Effector memory CD4-positive, alpha-beta T cell (primary cell): ENCODE results near the gene MTHFSD.

ENCODE experiments used
- DNase-seq, 3 donors: peaks; one replicate each; pipeline ENCODE4 v3.0.0-alpha.2; 2020
- H3K27ac ChIP-seq: 2 replicates; pipeline ENCODE4 v1.7.0; 2013; ENCODE audit warnings: mild to moderate bottlenecking, low read length, moderate library complexity; ENCODE audit not compliant: insufficient read depth, poor library complexity, severe bottlenecking
- H3K27me3 ChIP-seq: replicated peaks from 2 replicates; pipeline ENCODE4 v1.7.0; 2013; ENCODE audit warnings: mild to moderate bottlenecking, low read length; ENCODE audit not compliant: insufficient read depth, control insufficient read depth, poor library complexity, severe bottlenecking
- H3K36me3 ChIP-seq: 2 replicates; pipeline ENCODE4 v1.7.0; 2013; ENCODE audit warnings: mild to moderate bottlenecking, low read length, moderate library complexity; ENCODE audit not compliant: control insufficient read depth, insufficient read depth
- H3K4me1 ChIP-seq: 2 replicates; pipeline ENCODE4 v1.7.0; 2013; ENCODE audit warnings: low read length, mild to moderate bottlenecking; ENCODE audit not compliant: control insufficient read depth, insufficient read depth, poor library complexity, severe bottlenecking
- H3K4me3 ChIP-seq: 2 replicates; pipeline ENCODE4 v1.7.0; 2013; ENCODE audit warnings: low read length, low read depth, mild to moderate bottlenecking; ENCODE audit not compliant: insufficient read depth, poor library complexity, severe bottlenecking
- H3K9me3 ChIP-seq: 2 replicates; pipeline ENCODE4 v1.7.0; 2013; ENCODE audit warnings: mild to moderate bottlenecking, low read length, moderate library complexity; ENCODE audit not compliant: control insufficient read depth

The MTHFSD gene

DNA sequence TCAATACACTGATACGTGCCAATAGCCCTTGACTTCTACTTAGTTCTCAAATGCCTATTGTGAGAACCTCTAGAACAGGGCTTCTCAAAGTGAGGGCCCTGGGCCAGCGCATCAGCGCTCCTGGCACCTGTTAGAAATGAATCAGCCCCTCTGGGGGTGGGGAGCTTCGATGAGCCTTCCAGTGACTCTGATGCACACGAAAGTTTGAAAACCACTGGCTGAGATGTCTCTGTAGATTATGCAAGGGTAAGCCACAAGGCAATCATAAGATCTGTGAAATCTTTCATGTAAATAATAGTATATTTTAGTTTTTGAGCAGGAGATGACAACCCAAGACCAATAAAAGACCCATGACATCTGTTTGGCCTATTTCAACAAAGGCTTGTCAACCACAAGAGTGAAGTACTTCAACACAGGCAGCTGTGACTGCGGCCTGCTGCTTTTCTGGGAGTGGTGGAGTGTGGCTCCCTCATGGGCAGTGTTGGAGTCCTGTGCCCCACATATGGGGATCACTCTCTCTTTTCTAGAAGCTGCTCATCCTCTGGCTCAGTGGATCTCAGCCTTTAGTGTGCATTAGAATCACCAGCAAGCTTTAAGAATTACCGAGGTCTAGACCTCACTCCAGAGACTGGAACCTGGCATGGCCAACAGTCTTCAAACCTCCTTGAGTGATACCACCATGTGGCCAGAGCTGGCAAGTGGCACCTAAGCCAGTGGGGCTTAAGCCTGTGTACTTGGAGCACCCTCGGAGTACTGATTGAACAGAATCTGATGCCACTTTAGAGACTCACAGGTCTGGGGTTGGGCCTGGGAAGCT, 5.8 kb downstream of the MTHFSD start:
- no peak for DNase-seq
- Histone ChIP-seq H3K36me3 (peaks cover 14% of the 10 kb centered on the region), H3K4me3 (no peak overlapping the region), H3K27ac (no peak overlapping the region), H3K9me3 (no peaks in the 10 kb centered on the region), H3K27me3 (no peaks in the 10 kb centered on the region), H3K4me1 (no peaks in the 10 kb centered on the region)

DNA sequence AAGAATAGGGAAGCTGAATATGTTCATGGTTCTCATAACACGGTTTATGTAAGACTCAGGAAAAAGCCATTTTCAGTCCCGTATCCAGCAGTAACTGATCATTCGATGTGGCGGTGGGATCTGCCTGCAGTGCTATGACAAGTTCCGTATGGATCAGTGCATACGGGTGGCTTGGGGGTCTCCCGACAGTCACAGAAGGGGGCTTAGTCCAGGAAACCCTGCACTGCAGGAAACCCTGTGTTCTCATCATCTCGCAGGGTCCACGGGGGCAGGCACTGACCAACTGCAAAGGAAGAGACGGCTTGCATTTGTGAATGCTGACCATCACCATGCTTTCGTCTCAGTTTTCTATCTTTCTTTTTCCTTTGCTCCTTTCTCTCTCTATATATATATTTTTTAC, 7.7 kb downstream of the MTHFSD start:
- Histone ChIP-seq H3K4me1 (no peaks in the 10 kb centered on the region), H3K9me3 (no peaks in the 10 kb centered on the region), H3K27me3 (no peaks in the 10 kb centered on the region), H3K4me3 (no peak overlapping the region), H3K27ac (no peak overlapping the region), H3K36me3 (peaks cover 19% of the 10 kb centered on the region)
- DNase-seq, result no peak

DNA sequence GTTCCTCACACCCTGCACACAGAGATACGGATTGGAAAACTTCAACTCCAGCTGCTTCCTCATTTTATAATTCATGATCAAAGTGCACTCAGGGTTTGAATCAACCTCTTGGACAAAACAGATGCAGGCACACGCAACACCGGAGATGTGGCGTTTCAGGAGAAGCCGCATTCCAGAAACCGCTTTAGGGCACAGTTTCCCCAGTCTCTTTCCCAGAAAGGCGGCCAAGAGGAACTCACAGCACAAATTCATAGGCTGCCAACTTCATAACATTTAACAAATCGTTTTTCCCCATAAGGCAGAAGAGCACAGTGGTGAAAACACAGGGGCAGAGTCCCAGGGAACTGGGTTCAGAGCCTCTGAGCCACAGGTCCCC, 8.4 kb downstream of the MTHFSD start:
- no peaks in the 10 kb centered on the region for H3K27me3 ChIP-seq
- H3K27ac ChIP-seq, result no peak overlapping the region
- H3K4me1 ChIP-seq, result no peaks in the 10 kb centered on the region
- no peaks in the 10 kb centered on the region for H3K9me3 ChIP-seq
- H3K4me3 ChIP-seq, result no peak overlapping the region
- H3K36me3 ChIP-seq, result peaks cover 25% of the 10 kb centered on the region
- no peak for DNase-seq

- Histone ChIP-seq H3K36me3 (peaks cover 31% of the 10 kb centered on the region), H3K4me3 (no peak overlapping the region), H3K9me3 (no peaks in the 10 kb centered on the region), H3K4me1 (no peaks in the 10 kb centered on the region), H3K27ac (no peak overlapping the region), H3K27me3 (no peaks in the 10 kb centered on the region)
- DNase-seq, result no peak
These were observed 8.9 kb downstream of the MTHFSD start for GRCh38 chr16:86545954-86546637.

DNA sequence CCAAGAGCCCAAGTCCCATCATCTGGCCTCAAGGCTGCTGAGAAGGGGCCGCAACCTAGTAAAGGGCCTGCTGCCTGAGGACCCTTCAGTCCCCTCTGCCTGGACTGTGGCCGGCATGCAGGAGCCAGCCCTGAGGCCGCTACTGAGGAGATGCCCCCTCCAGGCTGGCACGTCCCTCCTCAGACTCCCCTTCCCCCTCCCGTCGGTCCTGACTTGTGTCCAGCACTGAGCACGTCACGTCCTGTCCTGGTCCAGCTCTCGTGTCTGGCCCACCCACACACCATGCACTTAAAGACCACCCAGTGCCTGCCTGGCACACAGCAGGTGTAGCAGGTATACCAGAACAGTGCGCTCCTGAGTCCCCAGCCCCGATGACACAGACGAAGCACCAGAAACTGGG, 9.6 kb downstream of the MTHFSD start:
- Histone ChIP-seq H3K36me3 (peaks cover 36% of the 10 kb centered on the region), H3K4me1 (no peaks in the 10 kb centered on the region)

GRCh38 chr16:86542756-86543750, 12.0 kb downstream of the MTHFSD start:
- no peaks in the 10 kb centered on the region for H3K9me3 ChIP-seq
- no peak for DNase-seq
- H3K4me1 ChIP-seq, result no peaks in the 10 kb centered on the region
- H3K36me3 ChIP-seq, result peaks cover 59% of the 10 kb centered on the region
- no peak overlapping the region for H3K27ac ChIP-seq
- no peaks in the 10 kb centered on the region for H3K27me3 ChIP-seq
- H3K4me3 ChIP-seq, result no peak overlapping the region

More for the DNA sequence above, 9.6 kb downstream of the MTHFSD start:
- no peak overlapping the region for H3K27ac ChIP-seq
- DNase-seq, result no peak
- H3K4me3 ChIP-seq, result no peak overlapping the region
- no peaks in the 10 kb centered on the region for H3K9me3 ChIP-seq
- no peaks in the 10 kb centered on the region for H3K27me3 ChIP-seq

- H3K4me1 ChIP-seq, result no peaks in the 10 kb centered on the region
- DNase-seq, result no peak
- H3K9me3 ChIP-seq, result no peaks in the 10 kb centered on the region
- H3K36me3 ChIP-seq, result peaks cover 64% of the 10 kb centered on the region
- no peak overlapping the region for H3K4me3 ChIP-seq
- H3K27ac ChIP-seq, result no peak overlapping the region
- H3K27me3 ChIP-seq, result no peaks in the 10 kb centered on the region
These were observed 13.5 kb downstream of the MTHFSD start for GRCh38 chr16:86541560-86541959.

DNA sequence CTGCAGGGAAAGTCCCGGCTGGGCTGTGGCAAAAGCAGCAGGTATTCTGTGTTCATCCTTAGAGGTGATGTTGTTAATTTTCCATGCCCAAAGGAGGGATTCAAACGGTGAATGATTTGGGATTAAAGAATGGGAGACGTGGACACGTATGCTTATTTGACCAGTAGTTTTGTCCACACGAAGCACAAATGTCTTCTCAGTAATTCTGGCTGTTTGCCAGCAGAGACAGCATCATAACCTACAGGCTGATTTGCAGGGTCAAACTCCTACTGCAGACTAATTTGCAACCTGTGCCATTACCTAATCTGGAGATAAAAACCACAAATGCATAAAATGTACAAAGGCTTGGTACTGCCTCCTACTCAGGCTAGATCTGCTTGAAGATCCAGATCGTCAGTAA, 14.1 kb downstream of the MTHFSD start:
- no peak for DNase-seq
- H3K27ac ChIP-seq, result no peak overlapping the region
- no peak overlapping the region for H3K4me3 ChIP-seq
- H3K27me3 ChIP-seq, result no peaks in the 10 kb centered on the region
- H3K36me3 ChIP-seq, result peaks cover 61% of the 10 kb centered on the region
- H3K9me3 ChIP-seq, result no peaks in the 10 kb centered on the region
- H3K4me1 ChIP-seq, result no peaks in the 10 kb centered on the region

- no peak for DNase-seq
- Histone ChIP-seq H3K36me3 (peaks cover 52% of the 10 kb centered on the region), H3K27me3 (no peaks in the 10 kb centered on the region), H3K4me1 (no peaks in the 10 kb centered on the region), H3K4me3 (no peak overlapping the region), H3K9me3 (no peaks in the 10 kb centered on the region), H3K27ac (no peak overlapping the region)
These were observed 16.7 kb downstream of the MTHFSD start for GRCh38 chr16:86538196-86538780.
